Tibial nerve (tissue), 4 donors: ENCODE results near the gene TIMM8B. TPM values are rescaled to one million over a fixed set of nuclear protein-coding genes. Genes with fewer than 3 reads are reported as not detected.
"Not testable (repeated sequence)": the region's sequence is repeated elsewhere in the genome, so short reads cannot be mapped to it uniquely, and the experiment has no call there.

Source experiments
- DNase-seq, 2 donors: peaks; one replicate each; pipeline ENCODE4 v3.0.0-alpha.2; 2019; ENCODE audit warnings: low spot score in 2 of 2
- H3K27ac ChIP-seq, 4 donors: fragments of 200-600 bp; sonication (generic) in 3 of 4; one replicate each; pipeline ENCODE4 v1.5.1; 2017 to 2019; ENCODE audit warnings: mild to moderate bottlenecking in 1 of 4
- H3K27me3 ChIP-seq, 2 donors: fragments of 200-600 bp; sonication (generic) in 1 of 2; one replicate each; pipeline versions ENCODE4 v1.5.1 to v1.6.0; 2017 to 2019
- H3K36me3 ChIP-seq, 3 donors: fragments of 200-600 bp; sonication (generic); one replicate each; pipeline ENCODE4 v1.5.1; 2018 to 2019
- H3K4me1 ChIP-seq, 4 donors: fragments of 200-600 bp; sonication (generic) in 3 of 4; one replicate each; pipeline ENCODE4 v1.5.1; 2017 to 2019
- H3K4me3 ChIP-seq, 4 donors: fragments of 200-600 bp; sonication (generic) in 3 of 4; one replicate each; pipeline ENCODE4 v1.5.1; 2017 to 2019; ENCODE audit warnings: mild to moderate bottlenecking in 1 of 4, moderate library complexity in 1 of 4
- H3K9me3 ChIP-seq, 4 donors: fragments of 200-600 bp; sonication (generic) in 3 of 4; one replicate each; pipeline ENCODE4 v1.5.1; 2017 to 2019
- EP300 ChIP-seq, 2 donors: sonication (generic); formaldehyde crosslinking; IDR thresholded peaks; one replicate each; pipeline ENCODE4 v1.6.1; 2017; ENCODE audit warnings: antibody characterized with exemption in 2 of 2, mild to moderate bottlenecking in 1 of 2
- POLR2A ChIP-seq, 2 donors: fragments of 450-650 bp; IDR thresholded peaks; one replicate each; pipeline ENCODE4 v1.6.1; 2017; ENCODE audit warnings: antibody characterized with exemption in 2 of 2, mild to moderate bottlenecking in 2 of 2, moderate library complexity in 2 of 2
- WGBS, 2 donors: methylation state at CpG; one replicate each; pipeline ENCODE4 v1.1.5; 2018; 5-methylcytosine and 5-hydroxymethylcytosine counted together
- total RNA-seq, 4 donors: library from RNA; depleted of rRNA; stranded (reverse); fragments of >200 nt; gene quantifications; one replicate each; pipeline ENCODE4 v1.1.0, GENCODE V29; 2016
- TF ChIP-seq, protein P1 (sequence below), 5 experiments: fragments of 200-600 bp in 3 of 5; fragments of 450-650 bp in 2 of 5; sonication (generic) in 3 of 5; IDR thresholded peaks; one replicate each; pipeline ENCODE4 v1.5.1; 2016 to 2019; ENCODE audit warnings: antibody characterized with exemption in 5 of 5, mild to moderate bottlenecking in 3 of 5, moderate library complexity in 2 of 5

Gene TIMM8B
- total RNA-seq, 4 donors from 2014 or later, result 16.7 to 27.9 (median 26.7) TPM

DNA sequence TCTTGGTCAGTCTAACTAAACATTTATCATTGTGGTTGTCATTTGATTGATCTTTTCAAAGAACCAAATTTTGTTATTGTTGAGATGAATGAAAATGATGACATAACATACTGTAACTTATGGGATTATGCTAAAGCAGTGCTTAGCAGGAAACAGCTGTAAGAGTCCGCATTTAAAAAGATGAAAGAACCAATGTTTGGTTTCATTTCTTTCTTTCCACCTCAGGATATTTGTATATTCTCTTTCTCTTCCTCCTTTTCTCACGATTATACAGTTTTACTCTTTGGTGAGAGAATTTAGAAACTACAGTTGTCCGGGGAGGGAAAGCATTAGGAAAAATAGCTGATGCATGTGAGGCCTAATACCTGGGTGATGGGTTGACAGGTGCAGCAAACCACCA is 35.8 kb downstream of the TIMM8B start:
- 86 to 87% methylated on average over 3 of the region's 3 CpGs for WGBS, 2 donors
- Histone ChIP-seq H3K4me3 (no peak overlapping the region), H3K4me1 (peaks cover 0 to 5% (median 0%) of the 10 kb centered on the region in 4 donors), H3K9me3 (no peaks in the 10 kb centered on the region), H3K27ac (no peak overlapping the region), H3K27me3 (no peaks in the 10 kb centered on the region), H3K36me3 (peaks cover 0 to 93% (median 19%) of the 10 kb centered on the region in 3 donors)
- DNase-seq, result no peak
- no peak for TF ChIP-seq POLR2A (IDR thresholded peaks at IDR 0.05)
- TF ChIP-seq EP300 (IDR thresholded peaks at IDR 0.05), result no peak
- TF ChIP-seq, protein P1, sequence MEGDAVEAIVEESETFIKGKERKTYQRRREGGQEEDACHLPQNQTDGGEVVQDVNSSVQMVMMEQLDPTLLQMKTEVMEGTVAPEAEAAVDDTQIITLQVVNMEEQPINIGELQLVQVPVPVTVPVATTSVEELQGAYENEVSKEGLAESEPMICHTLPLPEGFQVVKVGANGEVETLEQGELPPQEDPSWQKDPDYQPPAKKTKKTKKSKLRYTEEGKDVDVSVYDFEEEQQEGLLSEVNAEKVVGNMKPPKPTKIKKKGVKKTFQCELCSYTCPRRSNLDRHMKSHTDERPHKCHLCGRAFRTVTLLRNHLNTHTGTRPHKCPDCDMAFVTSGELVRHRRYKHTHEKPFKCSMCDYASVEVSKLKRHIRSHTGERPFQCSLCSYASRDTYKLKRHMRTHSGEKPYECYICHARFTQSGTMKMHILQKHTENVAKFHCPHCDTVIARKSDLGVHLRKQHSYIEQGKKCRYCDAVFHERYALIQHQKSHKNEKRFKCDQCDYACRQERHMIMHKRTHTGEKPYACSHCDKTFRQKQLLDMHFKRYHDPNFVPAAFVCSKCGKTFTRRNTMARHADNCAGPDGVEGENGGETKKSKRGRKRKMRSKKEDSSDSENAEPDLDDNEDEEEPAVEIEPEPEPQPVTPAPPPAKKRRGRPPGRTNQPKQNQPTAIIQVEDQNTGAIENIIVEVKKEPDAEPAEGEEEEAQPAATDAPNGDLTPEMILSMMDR (IDR thresholded peaks at IDR 0.05), result no peak

DNA sequence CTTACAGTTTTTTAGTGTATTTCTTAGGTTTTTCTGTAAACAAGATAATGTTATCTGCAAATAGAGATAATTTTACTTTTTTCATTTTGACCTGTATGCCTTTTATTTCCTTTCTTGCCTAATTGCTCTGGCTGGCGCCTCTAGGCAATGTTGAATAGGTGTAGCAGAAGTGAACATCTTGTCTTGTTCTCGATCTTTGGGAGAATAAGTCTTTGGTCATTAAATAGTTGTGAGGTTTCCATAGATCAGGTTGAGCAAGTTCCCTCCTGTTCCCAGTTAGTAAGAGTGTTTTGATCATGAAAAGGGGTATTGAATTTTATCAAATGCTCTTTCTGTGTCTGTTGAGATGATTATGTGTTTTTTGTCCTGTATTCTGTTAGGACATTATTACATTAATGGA is 36.8 kb downstream of the TIMM8B start:
- H3K4me3 ChIP-seq, result no peak overlapping the region
- peaks cover 0 to 5% (median 0%) of the 10 kb centered on the region in 4 donors for H3K4me1 ChIP-seq
- no peaks in the 10 kb centered on the region for H3K27me3 ChIP-seq
- WGBS, 2 donors, result 46 to 50% methylated on average over 2 of the region's 2 CpGs
- peaks cover 2 to 93% (median 18%) of the 10 kb centered on the region in 3 donors for H3K36me3 ChIP-seq
- TF ChIP-seq POLR2A (IDR thresholded peaks at IDR 0.05) (no peak), EP300 (IDR thresholded peaks at IDR 0.05) (no peak)
- TF ChIP-seq, protein P1 (IDR thresholded peaks at IDR 0.05), result no peak
- no peak for DNase-seq
- H3K27ac ChIP-seq, result no peak overlapping the region
- H3K9me3 ChIP-seq, result no peaks in the 10 kb centered on the region

DNA sequence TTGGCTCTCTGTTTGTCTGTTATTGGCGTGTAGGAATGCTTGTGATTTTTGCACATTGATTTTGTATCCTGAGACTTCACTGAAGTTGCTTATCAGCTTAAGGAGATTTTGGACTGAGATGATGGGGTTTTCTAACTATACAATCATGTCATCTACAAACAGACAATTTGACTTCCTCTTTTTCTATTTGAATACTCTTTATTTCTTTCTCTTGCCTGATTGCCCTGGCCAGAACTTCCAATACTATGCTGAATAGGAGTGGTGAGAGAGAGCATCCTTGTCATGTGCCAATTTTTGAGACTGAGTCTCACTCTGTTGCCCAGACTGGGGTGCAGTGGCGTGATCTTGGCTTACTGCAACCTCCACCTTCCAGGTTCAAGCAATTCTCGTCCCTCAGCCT is 38.3 kb downstream of the TIMM8B start:
- DNase-seq, H3K27ac ChIP-seq, H3K27me3 ChIP-seq, H3K4me1 ChIP-seq, H3K9me3 ChIP-seq, H3K4me3 ChIP-seq: not testable (repeated sequence)
- peaks cover 2 to 93% (median 19%) of the 10 kb centered on the region in 3 donors for H3K36me3 ChIP-seq
- 94 to 96% methylated on average over 3 of the region's 3 CpGs for WGBS, 2 donors

DNA sequence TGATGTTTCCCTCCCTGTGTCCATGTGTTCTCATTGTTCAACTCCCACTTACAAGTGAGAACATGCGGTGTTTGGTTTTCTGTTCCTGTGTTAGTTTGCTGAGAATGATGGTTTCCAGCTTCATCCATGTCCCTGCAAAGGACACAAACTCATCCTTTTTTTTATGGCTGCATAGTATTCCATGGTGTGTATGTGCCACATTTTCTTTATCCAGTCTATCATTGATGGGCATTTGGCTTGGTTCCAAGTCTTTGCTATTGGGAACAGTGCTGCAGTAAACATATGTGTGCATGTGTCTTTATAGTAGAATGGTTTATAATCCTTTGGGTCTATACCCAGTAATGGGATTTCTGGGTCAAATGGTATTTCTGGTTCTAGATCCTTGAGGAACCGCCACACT is 39.9 kb downstream of the TIMM8B start:
- not testable (repeated sequence) for H3K27me3 ChIP-seq, DNase-seq, H3K9me3 ChIP-seq, H3K4me1 ChIP-seq, H3K27ac ChIP-seq, H3K4me3 ChIP-seq
- peaks cover 2 to 93% (median 9%) of the 10 kb centered on the region in 3 donors for H3K36me3 ChIP-seq
- 95 to 100% methylated on average over 2 of the region's 2 CpGs for WGBS, 2 donors

DNA sequence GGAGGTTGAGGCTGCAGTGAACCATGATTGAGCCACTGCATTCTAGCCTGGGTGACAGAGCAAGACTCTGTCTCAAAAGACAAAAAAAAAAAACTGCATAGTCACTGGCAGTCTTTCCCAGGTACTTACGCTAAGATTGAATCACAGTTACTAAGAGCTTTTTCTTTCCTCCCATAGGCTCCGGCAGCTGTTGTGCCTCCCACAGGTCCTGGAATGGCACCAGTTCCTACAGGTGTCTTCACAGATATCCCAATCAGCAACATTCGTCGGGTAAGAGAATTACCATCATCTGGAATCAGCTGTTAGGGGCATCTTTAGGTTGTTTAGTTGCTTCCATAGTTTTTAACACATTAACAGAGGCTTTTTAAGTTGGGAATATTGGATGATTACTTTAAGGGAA is 41.6 kb downstream of the TIMM8B start:
- peaks cover 2 to 94% (median 6%) of the 10 kb centered on the region in 3 donors for H3K36me3 ChIP-seq
- H3K9me3 ChIP-seq, result no peaks in the 10 kb centered on the region
- no peak overlapping the region for H3K4me3 ChIP-seq
- peaks cover 0 to 5% (median 0%) of the 10 kb centered on the region in 4 donors for H3K4me1 ChIP-seq
- H3K27ac ChIP-seq, result no peak overlapping the region
- DNase-seq, result no peak
- no peaks in the 10 kb centered on the region for H3K27me3 ChIP-seq
- TF ChIP-seq EP300 (IDR thresholded peaks at IDR 0.05) (no peak), POLR2A (IDR thresholded peaks at IDR 0.05) (no peak)
- TF ChIP-seq, protein P1 (IDR thresholded peaks at IDR 0.05), result no peak
- 97% methylated on average over 4 of the region's 4 CpGs for WGBS, 2 donors

DNA sequence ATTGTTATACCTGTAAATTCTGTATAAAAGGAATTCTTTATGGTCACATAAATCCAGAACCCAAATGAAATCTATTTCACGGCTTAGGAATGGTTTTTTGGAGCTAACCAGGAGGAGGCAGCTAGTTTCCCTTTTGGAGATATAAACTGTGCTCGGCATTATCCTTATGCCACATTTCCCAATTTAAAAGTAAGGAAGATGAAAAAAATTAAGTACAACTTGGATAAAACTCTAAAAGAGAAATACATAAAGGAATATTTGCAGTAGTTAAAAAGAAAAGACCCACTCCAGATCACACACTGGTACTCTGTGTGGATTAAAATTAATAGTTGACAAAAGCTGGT is 43.6 kb downstream of the TIMM8B start:
- 89 to 92% methylated on average over 2 of the region's 2 CpGs for WGBS, 2 donors

More for the DNA sequence above, 43.6 kb downstream of the TIMM8B start:
- H3K4me3 ChIP-seq, result no peak overlapping the region
- H3K4me1 ChIP-seq, result no peaks in the 10 kb centered on the region
- no peak overlapping the region for H3K27ac ChIP-seq
- H3K36me3 ChIP-seq, result peaks cover 2 to 99% (median 6%) of the 10 kb centered on the region in 3 donors
- TF ChIP-seq EP300 (IDR thresholded peaks at IDR 0.05), result no peak
- no peaks in the 10 kb centered on the region for H3K27me3 ChIP-seq
- no peak for DNase-seq
- no peaks in the 10 kb centered on the region for H3K9me3 ChIP-seq
